GM20431 (cell line): ENCODE data around the gene ZNF727.
"Not testable (repeated sequence)": the region's sequence is repeated elsewhere in the genome, so short reads cannot be mapped to it uniquely, and the experiment has no call there.

ENCODE experiments used
- in situ Hi-C: fragments of 300-500 bp; cut with MseI, MboI; formaldehyde crosslinking; loops from one replicate; pipeline ENCODE4 v1.15.0; 2020; ENCODE audit warnings: low sequenced_read_pairs; ENCODE audit not compliant: unreplicated experiment

ZNF727 gene

DNA sequence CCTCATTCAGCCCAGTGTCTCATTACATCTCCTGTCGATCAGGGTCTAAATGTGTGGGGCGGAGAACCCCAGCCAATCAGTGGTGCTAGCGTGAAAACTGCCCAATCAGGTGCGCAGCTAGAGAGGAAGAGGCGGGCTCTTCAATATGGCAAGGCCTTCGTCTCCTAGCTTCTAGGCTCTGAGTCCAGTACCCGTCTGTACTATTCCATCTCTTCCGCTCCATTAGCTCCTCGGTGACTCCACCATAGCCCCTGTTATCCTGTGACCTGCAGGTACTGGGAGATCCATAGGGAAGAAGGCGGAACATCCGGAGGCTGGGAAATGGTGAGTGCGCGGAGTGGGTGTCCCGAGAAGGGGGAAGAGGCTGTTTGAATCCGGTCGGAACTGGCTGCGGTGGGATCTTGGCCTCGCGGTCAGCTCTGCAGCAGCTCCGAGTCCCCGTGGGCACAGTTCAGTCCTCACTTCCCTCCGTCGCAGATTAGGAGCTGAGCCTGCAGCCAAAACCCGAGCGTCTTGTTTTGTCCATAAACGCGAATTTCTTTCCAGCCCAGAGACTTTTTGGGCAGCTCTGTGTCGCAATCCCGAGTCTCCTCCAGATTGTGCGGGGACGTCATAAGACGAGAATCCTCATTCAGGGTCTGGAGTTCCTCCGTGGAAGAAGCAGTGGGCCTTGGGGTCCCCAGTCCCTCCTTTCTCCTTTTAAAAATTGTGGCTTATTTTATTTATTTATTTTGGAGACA lies at the start of gene ZNF727:
ZNF727 (plus strand) TSS at position 134 of the 740 bp plus-strand sequence; CDS start at position 322, 188 bp downstream.
- in situ Hi-C loops, result no loop called here

DNA sequence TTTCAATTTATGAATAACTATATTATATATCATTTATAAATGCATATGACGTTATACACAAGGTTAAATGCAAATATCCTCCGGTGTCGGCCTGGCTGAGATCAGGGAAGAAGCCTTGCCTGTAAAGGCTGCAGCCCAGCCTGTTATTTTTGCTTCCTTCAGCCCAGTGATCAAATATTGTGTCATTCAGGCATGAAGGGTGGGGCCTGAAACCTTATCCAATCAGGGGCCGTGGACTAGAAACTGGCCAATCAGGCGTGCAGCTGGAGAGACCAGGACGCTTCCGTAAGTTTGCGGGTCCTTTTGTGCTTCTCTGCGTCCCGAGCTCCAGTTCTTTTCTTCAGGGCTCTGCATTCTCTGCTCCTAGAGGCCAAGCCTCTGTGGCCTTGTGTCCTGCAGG lies 46.7 kb upstream of the ZNF727 start, which contains the start of gene ZNF722:
ZNF722 (plus strand) TSS at position 301 of the 400 bp plus-strand sequence. CDS start 113 bp downstream, outside the sequence.
- in situ Hi-C loops, result no loop called here

DNA sequence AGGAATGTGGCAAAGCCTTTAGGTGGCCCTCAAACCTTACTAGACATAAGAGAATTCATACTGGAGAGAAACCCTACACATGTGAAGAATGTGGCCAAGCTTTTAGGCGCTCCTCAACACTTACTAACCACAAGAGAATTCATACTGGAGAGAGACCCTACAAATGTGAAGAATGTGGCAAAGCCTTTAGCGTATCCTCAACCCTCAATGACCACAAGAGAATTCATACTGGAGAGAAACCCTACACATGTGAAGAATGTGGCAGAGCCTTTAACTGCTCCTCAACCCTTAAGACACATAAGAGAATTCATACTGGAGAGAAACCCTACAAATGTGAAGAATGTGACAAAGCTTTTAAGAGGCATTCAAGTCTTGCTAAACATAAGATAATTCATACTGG lies 29.7 kb upstream of the ZNF727 start:
- in situ Hi-C loops, result not testable (repeated sequence)

DNA sequence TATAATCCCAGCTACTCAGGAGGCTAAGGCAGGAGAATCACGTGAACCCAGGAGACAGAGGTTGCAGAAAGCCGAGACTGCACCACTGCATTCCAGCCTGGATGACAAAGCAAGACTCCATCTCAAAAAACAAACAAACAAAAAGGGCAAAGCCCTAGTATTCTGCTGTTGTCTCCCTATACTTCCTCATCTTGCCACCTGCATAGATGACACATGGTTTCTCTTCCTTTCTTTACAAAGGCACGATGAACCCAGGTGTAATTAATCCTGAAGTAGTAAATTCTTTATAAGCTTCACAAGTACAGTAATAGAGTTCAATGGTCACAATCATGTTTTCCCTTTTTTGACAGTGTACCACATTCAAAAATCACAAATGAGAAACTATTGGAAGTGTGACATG lies 9.8 kb upstream of the ZNF727 start:
- in situ Hi-C loops, result no loop called here

DNA sequence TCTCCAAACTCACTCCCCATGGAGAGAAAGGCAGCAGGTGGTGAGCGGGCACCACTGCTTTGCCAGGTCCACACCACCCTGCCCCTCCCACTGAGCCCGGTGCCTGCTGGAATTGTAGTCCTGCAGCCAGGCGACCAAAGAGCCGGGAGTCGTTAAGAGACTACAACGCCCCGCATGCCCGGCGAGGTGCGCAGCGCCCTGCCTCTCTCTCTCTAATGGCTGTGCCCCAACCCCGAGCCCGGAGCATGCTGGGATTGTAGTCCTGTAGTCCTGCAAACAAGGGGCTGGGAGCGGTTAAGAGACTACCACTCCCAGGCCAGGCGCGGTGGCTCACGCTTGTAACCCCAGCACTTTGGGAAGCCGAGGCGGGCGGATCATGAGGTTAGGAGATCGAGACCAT lies 8.1 kb upstream of the ZNF727 start:
- in situ Hi-C loops, result no loop called here

DNA sequence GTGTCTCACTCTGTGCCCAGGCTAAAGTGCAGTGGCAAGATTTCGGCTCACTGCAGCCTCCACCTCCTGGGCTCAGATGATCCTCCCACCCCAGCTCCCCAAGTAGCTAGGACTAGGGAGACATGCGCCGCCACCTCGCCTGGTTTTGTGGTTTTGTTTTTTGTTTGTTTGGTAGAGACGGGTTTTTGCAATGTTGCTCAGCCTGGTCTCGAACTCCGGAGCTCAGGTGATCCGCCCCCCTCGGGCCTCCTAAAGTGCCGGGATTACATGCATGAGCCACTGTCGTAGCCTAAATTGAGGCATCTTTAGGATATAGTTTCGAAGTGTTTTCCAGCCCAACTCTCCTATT lies 781 bp downstream of the ZNF727 start:
- in situ Hi-C loops, result no loop called here

DNA sequence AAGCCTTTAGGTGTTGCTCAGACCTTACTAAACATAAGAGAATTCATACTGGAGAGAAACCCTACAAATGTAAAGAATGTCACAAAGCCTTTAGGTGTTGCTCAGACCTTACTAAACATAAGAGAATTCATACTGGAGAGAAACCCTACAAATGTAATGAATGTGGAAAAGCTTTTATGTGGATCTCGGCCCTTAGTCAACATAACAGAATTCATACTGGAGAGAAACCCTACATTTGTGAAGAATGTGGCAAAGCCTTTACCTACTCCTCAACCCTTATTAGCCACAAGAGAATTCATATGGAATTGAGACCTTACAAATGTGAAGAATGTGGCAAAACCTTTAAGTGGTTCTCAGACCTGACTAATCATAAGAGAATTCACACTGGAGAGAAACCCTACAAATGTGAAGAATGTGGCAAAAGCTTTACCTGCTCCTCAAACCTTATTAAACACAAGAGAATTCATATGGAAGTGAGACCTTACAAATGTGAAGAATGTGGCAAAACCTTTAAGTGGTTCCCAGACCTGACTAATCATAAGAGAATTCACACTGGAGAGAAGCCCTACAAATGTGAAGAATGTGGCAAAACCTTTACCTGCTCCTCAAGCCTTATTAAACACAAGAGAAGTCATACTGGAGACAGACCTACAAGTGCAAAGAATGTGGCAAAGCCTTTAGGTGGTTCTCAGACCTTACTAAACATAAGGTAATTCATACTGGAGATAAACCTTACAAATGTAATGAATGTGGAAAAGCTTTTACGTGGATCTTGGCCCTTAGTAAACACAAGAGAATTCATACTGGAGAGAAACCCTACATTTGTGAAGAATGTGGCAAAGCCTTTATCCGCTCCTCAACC lies 32.8 kb downstream of the ZNF727 start:
- in situ Hi-C loops, result not testable (repeated sequence)

DNA sequence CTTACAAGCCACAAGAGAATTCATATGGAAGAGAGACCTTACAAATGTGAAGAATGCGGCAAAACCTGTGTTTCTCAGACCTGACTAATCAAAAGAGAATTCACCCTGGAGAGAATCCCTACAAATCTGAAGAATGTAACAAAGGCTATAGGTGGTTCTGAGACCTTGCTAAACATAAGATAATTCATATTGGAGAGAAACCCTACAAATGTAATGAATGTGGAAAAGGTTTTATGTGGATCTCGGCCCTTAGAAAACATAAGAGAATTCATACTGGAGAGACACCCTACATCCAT lies 33.4 kb downstream of the ZNF727 start:
- in situ Hi-C loops, result no loop called here

DNA sequence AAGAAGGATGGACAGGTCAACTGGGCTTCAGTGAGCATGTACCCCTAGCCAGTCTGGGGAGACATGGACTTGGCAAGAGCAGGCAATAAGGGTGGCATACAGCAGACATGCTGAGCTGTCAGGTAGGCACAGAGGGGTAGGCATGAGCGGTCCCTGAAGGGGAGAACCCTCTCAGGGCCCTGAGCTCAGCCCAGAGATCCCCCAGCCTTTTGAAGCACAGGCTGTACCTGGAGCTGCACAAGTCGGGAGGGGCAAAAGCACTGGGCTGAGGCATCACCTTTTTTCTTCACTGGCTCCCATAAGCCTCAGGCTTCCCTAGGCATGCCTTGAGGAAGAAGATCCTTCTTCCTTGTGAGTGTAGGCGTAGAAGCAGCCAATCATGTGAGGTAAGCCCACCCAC lies 42.3 kb downstream of the ZNF727 start:
- in situ Hi-C loops, result no loop called here

DNA sequence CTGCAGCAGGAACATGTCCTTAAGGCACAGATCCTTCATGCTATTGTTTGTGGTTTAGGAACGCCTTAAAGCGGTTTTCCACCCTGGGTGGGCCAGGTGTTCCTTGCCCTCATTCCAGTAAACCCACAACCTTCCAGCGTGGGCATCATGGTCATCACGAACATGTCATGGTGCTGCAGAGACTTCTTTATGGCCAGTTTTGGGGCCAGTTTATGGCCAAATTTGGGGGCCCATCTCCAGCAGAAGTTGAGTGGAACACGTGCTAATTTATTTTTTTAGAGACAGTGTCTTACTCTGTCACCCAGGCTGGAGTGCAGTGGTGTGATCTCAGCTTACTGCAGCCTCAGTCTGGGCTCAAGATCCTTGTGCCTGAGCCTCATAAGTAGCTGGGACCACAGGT lies 43.6 kb downstream of the ZNF727 start:
- in situ Hi-C loops, result not testable (repeated sequence)
